GM18517 (cell line): ENCODE measurements around the gene ATP13A5.

Source experiments
- ATAC-seq: cut with Tn5 transposase; IDR thresholded peaks from one replicate; pipeline ENCODE4 v1.9.1; 2021; ENCODE audit warnings: mild to moderate bottlenecking, moderate library complexity; ENCODE audit not compliant: unreplicated experiment

The ATP13A5 gene, protein sequence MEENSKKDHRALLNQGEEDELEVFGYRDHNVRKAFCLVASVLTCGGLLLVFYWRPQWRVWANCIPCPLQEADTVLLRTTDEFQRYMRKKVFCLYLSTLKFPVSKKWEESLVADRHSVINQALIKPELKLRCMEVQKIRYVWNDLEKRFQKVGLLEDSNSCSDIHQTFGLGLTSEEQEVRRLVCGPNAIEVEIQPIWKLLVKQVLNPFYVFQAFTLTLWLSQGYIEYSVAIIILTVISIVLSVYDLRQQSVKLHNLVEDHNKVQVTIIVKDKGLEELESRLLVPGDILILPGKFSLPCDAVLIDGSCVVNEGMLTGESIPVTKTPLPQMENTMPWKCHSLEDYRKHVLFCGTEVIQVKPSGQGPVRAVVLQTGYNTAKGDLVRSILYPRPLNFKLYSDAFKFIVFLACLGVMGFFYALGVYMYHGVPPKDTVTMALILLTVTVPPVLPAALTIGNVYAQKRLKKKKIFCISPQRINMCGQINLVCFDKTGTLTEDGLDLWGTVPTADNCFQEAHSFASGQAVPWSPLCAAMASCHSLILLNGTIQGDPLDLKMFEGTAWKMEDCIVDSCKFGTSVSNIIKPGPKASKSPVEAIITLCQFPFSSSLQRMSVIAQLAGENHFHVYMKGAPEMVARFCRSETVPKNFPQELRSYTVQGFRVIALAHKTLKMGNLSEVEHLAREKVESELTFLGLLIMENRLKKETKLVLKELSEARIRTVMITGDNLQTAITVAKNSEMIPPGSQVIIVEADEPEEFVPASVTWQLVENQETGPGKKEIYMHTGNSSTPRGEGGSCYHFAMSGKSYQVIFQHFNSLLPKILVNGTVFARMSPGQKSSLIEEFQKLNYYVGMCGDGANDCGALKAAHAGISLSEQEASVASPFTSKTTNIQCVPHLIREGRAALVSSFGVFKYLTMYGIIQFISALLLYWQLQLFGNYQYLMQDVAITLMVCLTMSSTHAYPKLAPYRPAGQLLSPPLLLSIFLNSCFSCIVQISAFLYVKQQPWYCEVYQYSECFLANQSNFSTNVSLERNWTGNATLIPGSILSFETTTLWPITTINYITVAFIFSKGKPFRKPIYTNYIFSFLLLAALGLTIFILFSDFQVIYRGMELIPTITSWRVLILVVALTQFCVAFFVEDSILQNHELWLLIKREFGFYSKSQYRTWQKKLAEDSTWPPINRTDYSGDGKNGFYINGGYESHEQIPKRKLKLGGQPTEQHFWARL

DNA sequence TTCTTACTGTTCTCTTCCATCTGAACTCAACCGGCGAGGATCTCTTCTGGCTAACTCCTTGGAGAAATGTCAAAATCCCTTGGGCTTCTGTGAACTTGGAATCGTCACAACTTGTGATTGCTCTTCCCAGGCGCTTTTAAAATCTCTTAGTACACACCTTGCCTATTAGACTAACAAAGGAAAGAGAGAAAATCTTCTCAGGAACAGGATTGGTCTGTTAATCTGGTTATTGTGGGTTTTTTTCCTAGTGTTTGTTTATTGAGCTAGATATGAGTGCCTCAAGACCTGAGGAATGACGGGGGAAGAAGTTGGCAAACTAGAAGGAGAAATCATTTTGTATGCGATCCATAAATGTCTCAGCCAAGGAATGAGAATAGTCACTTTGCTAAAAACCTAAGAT, at the start of gene ATP13A5:
Gene ATP13A5, minus strand, starts transcription at position 48 of the 400 bp plus-strand sequence. Its CDS starts 28 bp downstream, at position 20.
- ATAC-seq = no peak

DNA sequence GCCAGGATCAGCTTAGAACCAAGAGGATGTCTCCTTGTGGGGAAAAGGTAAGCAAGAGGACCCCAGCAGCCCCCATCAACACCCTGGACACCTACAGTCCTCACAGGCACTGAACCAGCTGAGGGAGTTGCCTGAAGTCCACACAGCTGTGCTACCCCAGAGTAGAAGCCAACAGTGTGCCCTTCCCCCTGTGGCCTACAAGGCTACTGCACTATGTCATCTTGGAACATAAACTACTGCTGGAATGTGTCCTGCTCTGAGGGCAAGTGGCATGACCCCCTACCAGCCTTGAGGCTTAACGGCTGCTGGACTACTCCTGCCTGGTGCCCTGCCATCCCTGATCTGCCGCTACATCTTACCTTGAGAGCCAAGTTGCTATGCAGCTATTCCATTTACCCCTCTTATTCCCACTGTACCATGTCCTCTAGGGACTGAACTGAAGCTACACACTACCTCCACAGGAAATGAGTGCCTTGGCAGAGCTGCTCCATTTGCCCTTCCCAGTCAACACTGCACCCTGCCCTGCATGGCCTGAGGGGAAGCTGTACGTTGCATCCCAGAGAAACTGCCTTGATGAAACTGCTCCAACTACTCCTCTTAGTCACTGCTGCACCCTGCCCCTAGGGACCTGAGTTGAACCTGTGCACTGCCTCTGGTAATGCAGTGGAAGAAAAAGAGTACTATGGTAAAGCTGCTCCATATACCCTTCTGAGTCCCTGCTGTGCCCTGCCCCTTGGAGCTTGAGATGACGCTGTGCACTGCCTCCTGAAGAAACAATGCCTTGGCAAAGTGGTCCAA, 40.2 kb upstream of the ATP13A5 start:
- ATAC-seq = no peak

DNA sequence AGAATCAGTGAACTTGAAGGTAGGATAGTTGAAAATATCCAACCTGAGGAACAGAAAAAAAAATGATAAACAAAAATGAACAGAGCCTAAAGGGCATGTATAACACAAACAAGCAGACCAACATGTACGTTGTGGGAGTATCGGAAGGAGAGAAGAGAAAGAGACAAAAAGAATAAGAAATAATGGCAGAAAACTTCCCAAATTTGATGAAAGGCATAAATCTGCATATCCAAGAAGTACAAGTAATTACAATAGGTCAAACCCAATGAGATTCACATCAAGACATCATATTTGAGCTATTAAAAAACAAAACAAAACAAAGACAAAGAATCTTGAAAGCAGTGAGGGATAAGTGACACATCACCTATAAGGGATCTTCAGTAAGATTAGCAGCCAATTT, 38.1 kb upstream of the ATP13A5 start:
- ATAC-seq = no peak

DNA sequence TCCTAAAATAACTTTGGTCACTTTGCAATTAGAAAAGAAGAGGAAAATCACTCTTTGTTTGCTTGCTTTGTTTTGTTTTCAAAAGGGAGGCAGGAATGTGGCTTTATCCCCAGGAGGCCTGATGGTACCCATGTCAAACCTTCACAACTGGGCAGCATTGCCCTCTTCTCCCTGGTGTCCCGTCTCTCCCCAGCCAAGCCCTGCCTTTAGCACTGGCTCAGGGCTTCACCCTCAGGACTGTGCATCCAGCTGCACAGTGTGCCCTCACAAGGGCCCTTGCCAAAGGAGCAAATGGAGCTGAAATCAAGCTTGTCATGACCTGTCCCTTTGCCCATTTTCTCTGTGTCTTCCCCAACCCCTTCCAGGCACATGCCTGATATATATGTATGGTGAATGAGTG, 29.1 kb upstream of the ATP13A5 start:
- no peak for ATAC-seq

DNA sequence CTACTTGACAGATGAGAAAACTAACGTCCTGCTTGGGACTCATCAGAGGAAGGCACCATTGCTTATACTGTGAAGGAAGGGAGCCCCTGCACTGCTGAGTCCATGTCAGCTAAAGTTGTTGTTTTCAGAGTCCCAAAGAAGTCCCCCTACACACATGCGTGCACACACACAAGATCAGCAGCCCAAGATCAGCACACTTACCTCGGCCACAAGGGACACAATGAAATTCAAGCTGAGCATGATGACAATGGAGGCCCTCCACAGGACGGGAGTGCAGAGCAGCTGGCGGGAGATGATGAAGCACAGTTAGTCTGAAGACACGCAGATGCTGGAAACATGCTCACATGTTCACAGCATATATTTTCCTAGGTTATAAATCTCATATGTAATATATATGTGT, 28.6 kb upstream of the ATP13A5 start:
- no peak for ATAC-seq

DNA sequence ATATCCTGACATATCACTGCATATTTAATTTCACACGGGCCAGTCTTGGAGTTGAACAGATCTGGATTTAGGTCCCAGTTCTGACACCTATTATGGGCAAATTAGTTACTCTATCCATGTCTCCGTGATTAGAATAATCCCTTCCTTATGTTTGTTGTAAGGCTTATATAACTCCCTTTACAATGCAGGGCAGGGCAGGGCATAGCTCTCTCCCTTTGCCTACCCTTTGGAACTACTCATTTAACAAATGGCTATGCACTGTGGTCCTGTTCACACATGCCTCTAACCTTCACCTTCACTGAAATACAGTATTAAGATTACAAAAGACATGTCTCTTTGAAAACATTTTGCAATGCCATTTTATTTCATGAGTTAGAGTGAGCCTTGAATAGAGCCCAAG, 24.8 kb upstream of the ATP13A5 start:
- ATAC-seq = no peak

DNA sequence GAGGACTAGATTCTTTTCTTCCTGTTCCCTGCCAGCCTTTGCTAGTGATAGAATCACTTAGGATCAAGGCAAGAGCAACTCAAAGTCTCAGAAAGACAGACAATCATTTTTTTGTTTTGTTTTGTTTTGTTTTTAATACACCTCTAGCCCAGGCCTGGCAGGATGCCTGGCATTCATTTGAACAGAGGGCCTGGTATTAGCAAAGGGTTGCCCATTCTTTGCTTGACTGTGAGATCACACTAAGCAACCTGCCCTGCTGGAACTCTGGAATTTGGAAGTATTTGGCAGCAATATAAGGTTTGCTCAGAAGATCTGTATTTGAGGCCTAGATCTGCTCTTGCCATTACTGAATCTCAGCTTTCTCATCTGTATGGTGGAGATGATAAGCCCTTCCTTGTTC, 21.8 kb upstream of the ATP13A5 start:
- no peak for ATAC-seq

DNA sequence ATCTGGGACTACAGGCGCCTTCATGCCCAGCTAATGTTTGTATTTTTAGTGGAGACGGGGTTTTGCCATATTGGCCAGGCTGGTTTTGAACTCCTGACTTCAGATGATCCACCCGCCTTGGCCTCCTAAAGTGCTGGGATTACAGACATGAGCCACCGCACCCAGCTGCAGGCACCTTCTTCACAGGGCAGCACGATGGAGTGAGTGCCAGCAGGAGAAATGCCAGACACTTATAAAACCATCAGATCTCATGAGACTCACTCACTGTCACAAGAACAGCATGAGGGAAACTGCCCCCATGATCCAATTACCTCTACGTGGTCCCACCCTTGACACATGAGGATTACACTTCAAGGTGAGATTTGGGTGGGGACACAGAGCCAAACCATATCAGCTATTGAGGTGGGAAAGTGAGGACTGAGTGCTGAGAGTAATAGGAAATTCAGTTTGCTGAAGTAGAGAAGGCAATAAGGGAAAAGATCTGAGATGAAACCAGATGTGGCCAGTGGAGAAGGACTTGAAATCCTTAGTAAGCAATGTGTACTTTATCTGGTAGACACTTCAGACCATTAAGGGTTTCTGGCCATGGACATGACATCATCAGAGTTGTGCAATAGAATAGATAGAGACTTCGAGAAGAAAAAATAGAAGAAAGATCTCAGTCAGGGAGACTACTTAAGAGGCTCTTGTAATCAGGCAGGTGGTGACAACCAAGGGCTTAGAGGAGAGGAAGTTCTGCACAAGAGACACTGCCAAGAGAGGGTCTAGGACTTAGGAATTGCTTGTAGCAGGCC, 18.1 kb upstream of the ATP13A5 start:
- ATAC-seq = no peak

DNA sequence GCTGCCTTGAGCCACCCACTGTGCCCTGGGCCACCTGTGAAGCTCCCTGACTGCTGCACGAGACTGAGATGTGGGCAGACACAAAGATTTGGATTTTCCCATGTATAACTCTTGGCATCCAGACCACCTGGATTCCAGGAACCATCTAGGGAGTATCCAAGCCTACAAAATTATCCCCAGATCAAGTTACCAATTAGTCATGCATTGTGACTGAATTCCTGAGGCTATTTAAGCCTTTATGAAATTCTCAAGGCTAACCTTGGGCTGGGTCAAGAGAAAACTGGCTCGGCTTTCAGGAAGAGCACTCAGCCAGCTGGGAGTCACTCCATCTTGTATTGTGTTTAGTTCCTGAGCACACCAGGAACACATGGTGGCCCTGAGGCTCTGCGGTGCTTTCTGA, 13.3 kb upstream of the ATP13A5 start:
- ATAC-seq = no peak

DNA sequence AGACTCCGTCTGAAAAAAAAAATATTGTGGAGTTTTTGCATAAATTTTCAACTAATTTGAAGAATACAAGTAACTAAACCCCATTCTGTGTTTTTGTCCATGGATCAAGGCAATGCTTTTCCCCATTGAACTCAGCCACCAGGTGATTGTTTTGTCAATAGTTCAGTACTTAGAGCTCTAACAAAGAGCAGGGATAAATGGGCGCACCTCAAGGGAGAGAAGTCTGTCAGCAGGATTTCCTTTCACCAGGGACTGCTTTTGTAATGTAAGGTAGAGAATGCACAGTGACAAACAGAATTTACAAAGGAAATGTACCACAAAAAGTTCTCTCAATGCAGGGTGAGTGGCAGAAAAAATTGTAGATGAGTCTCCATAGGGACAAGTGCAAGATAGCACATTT, 10.8 kb upstream of the ATP13A5 start:
- no peak for ATAC-seq

DNA sequence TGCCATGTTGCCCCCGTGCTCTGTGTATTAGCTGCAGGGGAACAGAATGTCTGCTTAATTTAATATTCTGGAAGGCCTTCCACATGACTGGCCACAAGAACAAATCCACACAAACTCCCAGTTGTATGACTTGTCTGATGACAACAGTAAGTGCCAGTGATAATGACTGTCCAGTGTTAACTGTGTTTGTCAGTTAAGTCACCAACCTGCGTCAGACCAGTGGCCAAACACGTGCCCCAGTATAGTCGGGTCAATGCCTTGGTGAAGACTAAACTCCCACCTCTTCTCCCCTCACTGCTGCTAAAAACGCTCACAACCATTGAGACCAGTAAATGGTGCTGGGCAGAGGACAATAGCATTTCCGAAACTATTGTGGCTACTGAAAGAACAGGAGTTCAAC, 9.8 kb upstream of the ATP13A5 start:
- ATAC-seq = no peak

DNA sequence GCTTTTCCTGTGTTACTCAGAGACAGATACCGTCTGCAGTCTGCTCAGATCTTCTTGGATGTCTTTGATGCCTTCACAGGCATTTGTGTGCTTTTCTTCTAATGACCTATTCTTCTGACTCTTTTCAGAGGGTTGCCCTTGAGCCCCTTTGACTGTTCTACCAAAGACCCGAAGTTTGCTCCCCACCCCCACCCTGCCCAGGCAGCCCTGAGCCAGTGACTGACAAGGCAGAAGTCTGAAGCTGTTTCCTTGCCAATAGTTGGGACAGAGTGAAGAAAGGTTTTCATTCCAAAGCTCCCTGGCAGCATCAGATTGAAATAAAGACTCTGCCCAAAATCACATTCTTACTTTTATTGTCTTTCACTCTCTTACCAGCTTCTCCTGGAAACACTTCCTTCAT, 9.0 kb upstream of the ATP13A5 start:
- no peak for ATAC-seq

DNA sequence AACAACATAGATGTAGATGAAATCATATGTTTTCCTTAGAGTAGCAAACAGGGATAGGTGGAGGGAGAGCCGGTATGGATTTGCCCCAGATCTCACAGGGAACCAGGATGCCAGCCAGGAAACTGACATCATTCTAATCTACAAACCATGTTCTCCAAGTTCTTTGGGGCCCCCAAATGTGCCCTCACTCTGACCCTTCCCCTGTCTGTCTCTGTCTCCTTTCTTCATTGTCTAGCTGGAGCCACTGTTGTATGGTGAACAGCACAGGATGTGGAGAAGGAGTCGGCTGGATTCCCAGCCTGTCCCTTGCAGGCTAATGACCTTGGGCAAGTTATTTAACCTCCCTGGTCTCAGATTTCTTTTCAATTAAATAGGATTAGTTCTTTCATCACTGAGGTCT, 962 bp downstream of the ATP13A5 start:
- ATAC-seq = no peak

DNA sequence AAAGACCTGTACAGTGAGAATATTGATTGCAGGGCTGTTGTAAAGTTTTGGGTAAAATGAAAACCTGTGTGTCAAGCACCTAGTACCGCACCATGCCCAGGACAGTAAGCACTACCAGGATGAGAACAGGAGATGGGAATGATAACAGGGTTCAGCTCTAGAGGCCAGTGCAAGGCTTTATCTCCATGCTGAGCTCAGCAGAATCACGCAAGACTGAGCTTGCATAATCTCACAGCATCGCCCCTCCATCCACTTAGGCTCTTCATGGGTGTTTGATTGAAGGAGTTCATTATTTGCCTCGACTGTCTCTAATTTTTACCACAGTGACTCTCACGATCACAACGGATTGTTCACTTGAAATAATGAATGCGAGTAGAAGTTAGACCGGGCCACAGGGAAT, 2.9 kb downstream of the ATP13A5 start:
- ATAC-seq = no peak

DNA sequence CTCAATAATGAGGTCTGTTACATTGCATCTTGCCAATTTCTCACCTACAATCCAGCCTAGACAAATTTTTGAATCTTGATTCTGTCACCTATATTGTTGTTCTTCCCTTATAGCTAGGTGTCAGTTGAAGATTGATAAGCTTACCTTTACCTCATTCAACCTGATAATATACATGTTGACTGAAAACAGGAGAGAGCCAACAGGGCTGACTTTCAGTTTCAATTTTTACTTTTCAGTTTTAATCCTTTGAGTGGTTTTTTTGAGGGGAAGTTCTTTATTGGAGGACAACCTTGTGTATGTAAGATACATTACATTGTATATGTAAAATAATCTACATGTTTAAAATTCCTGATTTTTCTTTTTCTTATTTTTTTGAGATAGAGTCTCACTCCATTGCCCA, 5.8 kb downstream of the ATP13A5 start:
- ATAC-seq = no peak

DNA sequence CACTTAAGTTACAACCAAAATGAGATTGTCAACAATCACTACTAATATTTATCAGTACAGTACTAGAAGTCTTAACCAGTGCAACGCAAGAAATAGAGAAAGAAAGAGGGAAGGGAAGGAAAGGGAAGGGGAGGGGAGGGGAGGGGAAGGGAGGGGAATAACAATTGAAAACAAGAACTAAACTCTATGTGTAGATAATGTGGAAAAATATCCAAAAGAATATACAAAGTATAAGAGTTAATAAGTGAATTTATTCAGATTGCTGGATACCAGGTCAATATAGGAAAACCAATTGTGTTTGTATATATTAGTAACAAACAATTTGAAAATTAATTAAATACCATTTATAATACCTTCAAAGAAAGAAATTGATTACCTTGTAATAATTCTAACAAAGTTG, 10.7 kb downstream of the ATP13A5 start:
- no peak for ATAC-seq

DNA sequence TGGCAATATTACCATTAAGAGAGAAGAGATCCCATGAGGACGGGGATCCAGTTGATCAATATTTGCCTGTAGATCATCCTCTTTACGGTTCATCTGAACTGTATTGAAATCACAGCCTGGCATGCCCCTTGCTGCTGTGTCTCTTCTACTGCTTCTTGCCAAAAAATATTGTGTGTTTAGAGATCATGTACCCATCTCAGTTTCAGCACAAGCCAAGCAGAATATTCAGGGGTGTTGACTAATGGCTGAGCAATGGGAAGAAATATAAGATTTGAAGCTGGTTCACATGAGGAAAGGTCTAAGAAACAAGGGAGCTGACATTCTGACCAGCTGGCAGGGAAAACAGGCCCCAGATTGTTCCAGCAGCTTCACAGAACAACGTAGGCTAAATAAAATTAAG, 21.3 kb downstream of the ATP13A5 start:
- no peak for ATAC-seq

DNA sequence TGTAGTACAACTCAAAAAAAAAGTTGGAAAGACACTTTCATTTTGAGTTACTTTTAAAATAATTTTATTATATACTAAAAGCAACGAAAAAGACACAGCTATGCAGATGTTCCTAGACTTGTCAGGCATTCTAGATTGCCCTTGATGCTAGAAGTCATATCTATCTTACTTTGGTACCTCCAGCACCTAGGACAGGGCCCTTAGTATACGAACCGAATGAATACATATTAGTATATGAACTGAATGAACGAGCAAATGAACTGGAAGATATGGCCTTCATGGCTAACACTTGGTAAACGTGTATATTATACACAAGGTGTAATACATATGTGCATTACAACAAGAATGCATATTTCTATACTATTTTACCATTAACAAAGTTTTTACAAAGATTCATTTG, 24.1 kb downstream of the ATP13A5 start:
- no peak for ATAC-seq

DNA sequence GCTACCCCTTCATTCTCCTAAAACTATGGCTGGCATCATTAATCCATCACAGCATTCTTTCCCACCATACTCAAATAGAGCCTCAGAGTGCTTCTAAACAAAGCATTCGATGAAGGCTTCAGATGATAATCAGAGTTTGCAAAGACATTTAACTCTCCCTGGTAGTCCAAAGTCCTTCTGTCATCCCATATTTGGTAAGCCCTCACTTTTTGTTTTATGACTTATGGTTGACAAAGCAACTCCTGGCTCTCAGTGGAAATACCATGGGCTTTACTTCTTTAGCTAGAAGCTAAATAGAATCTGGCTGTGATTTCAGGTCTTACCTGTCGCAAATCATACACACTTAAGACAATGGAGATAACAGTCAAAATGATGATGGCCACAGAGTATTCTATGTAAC, 27.8 kb downstream of the ATP13A5 start:
- no peak for ATAC-seq

DNA sequence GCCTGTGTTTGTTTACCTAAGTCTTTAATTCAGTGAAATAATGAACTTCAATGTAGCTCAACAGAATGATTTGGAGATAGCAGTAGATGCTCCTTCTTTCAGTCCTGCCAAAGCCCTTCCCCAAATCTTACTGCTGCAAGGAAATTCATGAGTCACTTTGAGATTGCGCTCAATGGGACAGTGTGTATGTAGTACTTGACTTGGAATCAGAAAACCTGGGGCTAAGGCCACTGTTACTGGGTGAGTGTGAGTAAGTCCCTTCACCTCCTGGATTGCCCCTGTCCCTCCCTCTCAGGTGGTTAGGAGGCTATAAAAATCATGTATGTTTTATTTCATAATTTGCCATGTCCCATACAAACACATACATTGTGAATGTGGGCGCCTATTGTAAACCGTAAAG, 29.9 kb downstream of the ATP13A5 start:
- no peak for ATAC-seq
